Endometrium (tissue), 2 donors: Measurements from ENCODE around the gene GMPS.
"Not testable (repeated sequence)": the region's sequence is repeated elsewhere in the genome, so short reads cannot be mapped to it uniquely, and the experiment has no call there.

Experiments
- FAIRE-seq: peaks from 2 replicates; lab custom pipeline; 2012; peaks lifted over from hg19 to GRCh38; lab: Jason Lieb, UNC
- donor health status: control.
- donor health status: control.

The GMPS gene

DNA sequence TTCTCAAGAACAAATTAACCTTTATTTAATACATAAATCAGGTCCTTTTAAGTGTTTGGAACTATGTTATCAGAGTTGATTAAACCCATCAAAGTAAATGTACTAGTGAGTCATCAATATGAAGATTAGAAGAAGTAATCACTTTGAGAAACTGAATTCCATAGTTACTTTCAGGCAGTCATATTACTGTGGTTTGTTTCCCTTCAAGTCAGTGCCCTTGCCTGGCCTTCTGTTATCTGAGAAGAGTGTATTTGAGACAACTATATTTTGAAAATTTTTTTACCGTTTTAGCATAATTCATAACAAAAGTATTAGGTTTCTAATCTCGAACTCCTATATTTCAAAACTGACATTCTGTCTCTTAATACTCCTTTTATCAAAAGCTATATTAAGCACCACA is 73.6 kb downstream of the GMPS start:
- FAIRE-seq: no peak

DNA sequence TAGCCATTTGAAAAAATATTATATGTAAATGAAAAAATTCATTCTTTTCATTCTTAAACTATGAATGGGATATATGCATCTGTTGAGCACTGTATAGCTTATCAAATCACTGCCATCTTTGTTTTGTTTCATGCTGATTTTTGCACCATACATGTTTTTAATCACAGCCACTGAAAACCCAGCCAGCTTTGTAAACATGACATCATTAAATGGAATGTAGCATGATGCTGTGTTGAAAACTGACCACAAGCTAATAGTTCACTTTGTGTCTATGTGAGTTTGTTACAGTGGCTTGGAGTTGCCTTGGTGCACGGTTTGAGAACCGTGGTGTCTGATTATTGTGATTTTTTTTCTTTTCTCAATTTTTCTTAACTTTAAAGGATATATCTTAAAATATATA is 75.7 kb downstream of the GMPS start:
- FAIRE-seq: no peak

DNA sequence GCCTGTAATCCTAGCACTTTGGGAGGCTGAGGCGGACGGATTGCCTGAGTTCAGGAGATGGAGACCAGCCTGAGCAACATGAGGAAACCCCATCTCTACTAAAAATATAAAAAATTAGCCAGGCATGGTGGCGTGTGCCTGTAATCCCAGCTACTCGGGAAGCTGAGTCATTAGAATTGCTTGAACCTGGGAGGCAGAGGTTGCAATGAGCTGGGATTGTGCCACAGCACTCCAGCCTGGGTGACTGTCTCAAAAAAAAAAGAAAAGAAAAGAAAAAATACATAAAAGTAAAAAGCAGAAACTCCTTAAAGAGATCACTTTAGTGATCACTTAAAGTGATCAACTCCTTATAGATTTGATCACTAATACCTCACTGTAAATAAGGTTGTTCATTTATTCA is 78.0 kb downstream of the GMPS start:
- FAIRE-seq: no peak

DNA sequence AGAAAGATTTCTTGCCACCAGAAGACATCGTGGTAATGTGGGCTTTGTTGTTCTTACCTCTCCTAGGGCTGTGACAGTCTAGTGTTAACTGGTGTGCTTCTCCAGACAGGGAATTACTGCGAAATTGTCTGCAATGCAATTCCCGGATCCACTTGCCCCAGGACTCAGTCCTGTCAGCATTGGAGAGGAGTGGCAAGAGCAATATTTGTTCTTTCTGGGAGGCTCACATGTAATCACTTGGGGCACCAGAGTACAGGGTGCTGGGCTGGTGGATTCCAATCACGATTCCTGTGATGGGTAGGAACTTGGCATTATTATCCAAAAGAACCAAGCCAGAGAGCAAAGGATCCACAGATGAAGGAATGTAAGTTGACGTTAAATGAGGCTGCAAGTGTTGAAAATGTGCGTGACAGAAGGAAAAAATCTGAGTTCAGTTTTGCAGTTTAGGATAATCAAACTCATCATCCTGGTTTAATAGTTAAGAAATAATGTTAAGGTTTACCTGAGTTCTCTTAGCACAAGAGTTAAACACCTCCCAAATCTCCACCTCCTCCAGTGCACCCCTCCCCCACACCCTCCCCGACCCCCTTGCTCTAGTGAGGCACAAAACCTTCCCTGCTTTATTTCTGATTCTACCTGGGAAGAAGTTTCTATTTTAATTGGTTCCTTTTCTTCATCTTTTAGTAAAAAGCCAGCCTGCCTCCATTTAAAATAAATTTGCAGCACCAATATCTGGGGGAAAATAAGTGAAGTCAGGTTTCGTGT is 79.2 kb downstream of the GMPS start:
- no peak for FAIRE-seq

DNA sequence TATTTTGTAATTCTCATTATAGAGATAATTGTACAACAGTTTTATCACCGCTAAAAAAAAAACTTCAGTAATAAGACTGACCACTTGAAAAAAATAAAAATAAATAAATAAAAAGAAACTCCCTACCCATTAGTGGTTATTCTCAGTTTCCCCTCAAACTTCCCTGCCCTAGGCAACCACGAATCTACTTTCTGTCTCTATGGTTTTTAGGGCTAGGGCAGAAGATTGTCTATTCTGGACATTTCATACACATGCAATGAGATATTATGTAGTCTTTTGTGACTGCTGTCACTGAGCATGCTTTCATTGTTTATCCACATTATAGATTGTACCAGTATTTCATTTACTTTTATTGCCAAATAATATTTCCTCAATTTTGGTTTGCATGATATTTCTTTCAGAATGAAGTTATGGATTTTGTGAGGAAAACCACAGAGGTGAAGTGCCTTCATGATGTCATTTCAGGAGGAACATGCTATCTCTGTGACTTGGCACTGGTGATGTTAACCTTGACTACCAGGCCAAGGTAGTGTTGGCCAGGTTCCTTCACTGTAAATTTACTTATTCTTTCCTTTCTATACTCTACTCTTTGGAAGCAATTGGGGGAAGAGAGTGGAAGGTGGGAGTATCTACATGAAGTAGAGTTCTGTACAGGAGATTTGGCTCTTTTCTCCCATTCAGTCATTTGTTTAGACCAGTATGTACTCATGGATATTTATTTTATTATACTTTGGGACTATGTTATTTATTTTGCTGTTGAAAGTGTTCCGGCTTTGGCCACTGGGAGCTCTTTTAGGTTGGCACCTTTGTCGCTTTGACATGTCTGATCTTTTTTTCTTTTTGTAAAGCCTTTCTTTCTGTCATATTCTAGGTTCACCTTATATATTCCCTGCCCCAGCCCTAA is 86.3 kb downstream of the GMPS start:
- no peak for FAIRE-seq

DNA sequence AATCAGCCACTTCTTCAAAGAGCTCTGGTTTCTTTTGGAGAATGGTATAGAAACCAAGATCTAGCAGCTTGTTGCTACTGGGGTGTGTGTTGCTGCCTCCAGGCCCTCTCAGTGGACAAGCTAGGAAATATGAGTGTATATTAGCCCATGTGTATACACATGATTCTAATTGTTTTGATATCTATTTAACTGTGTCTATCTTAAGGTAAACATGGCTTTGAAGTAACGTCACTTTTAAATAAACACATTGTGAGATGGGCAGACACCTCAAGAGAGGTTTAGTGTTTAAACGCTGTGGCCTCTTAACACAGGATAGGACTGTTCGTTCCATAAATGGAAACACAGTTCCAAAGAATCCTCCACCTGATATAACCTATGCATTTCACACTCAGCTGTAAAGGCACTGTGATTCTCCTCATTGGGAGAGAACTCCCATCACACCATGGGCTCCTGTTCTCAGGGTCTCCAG is 87.0 kb downstream of the GMPS start:
- no peak for FAIRE-seq

DNA sequence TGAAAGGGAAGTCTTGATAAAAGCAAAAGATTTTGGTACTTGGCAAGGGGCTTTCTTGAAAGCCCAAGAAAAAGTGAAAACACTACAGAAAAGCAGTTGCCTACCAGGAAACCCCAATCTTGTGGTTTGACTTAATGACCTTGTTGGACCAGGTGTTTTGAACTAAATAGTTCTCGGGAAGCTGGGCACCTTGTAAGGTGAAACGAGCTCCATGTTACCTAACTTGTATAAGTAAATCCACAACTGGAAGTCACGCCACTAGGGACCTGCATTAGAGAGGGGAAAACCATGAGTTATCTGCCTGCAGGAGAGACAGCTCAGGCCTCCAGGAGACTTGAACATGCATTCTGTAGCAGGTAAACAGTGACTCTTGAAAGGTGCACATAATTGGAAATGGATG is 88.2 kb downstream of the GMPS start:
- no peak for FAIRE-seq

GRCh38 chr3:155960060-155960459 is 89.6 kb downstream of the GMPS start:
- FAIRE-seq: no peak

- not testable (repeated sequence) for FAIRE-seq
Measured at GRCh38 chr3:155961044-155961443, 90.6 kb downstream of the GMPS start.

GRCh38 chr3:155963570-155963969 is 93.1 kb downstream of the GMPS start:
- FAIRE-seq: no peak

GRCh38 chr3:155970398-155970797 is 99.9 kb downstream of the GMPS start:
- no peak for FAIRE-seq

- FAIRE-seq: no peak
Measured at GRCh38 chr3:155972885-155973584, 102.6 kb downstream of the GMPS start.

- no peak for FAIRE-seq
Measured at GRCh38 chr3:155978324-155978723, 107.9 kb downstream of the GMPS start.

GRCh38 chr3:155979746-155980145 is 109.3 kb downstream of the GMPS start:
- FAIRE-seq: no peak

DNA sequence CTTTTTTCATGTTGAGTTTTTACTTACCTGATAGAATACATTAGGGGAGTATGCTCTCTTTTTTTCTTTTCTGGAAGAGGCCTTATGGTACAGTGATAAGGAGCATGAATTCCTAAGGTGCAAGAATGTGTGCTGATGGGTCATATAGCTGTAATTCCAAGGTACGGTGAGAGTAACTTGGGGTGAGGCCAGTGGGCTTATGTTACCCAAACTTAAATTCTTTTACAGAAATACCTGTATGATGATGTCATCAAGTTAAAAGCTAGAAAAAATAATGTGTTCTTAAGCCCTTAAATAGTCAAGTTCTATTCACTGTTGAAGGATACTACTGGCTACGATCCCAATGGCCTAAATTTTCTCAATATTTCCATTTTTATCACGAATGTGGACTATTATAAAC is 111.2 kb downstream of the GMPS start:
- FAIRE-seq: no peak

GRCh38 chr3:155983834-155984474 is 113.5 kb downstream of the GMPS start:
- no peak for FAIRE-seq

- no peak for FAIRE-seq
Measured at GRCh38 chr3:155984791-155985417, 114.5 kb downstream of the GMPS start.

DNA sequence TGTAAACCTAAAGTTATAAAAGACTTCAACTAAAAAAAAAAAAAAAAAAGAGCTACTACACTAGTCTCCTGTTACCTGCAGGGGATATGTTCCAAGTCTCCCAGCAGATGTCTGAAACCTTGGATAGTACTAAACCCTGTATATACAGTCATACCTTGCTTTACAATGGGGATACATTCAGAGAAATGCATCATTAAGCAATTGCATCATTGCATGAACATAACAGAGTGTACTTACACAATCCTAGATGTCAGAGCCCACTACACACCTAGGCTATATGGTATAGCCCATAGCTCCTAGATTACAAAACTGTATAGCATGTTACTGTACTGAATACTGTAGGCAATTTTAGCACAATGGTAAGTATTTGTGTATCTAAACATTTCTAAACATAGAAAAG is 119.1 kb downstream of the GMPS start:
- no peak for FAIRE-seq

- FAIRE-seq: no peak
Measured at GRCh38 chr3:155991212-155991611, 120.8 kb downstream of the GMPS start.

- FAIRE-seq: no peak
Measured at GRCh38 chr3:155991847-155992246, 121.4 kb downstream of the GMPS start.
